Left ventricle myocardium superior (tissue), 1 donor: ENCODE data around the gene LEMD2. TPM values are rescaled to one million over a fixed set of nuclear protein-coding genes. Genes with fewer than 3 reads are reported as not detected.

ENCODE experiments used
- ATAC-seq: fragments of 200-7000 bp; cut with Tn5 transposase; one replicate; pipeline ENCODE4 v1.9.1; 2020; ENCODE audit warnings: mild to moderate bottlenecking, moderate library complexity
- DNase-seq: peaks from one replicate; pipeline ENCODE4 v3.0.0-alpha.2; 2020
- intact Hi-C: fragments of 100-400 bp; cut with micrococcal nuclease; formaldehyde crosslinking; loops from one replicate; pipeline ENCODE4 v1.11.0; 2022
- total RNA-seq: library from RNA; stranded (reverse); fragmentation: NEBNext Ultra II Directional; extraction: Animal tissue kit (Norgen Biotek cat#: 25700); gene quantifications from one replicate; pipeline ENCODE4 v1.2.1, GENCODE V29; 2021
- donor health status: DM: no; HTN: yes; CAD: no; lungs with severe emphysema.

LEMD2 gene
- total RNA-seq, 1 donor from 2014 or later, result 22.5 TPM

DNA sequence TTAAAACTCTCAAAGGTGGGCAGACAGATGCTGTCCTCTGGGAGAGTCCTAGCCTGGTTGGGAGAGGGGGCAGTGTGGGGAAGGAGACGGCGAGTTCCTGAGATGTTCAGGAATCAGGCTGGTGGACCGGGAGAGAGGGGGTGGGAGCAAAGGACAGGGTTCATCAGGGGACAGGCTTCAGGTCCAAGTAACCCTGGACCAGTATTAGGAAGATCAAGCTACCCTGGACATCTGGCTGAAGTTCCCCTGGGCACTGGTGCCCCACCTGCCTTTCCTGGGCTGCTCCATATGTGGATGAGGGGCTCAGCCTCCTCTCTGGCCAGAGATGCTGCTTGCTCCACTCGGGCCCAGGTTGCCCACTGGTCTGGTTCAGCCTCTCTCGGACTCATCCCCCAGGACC is 41.1 kb downstream of the LEMD2 start:
- DNase-seq (no peak), ATAC-seq (no peak)
- intact Hi-C loops, result no loop called here

- DNase-seq, result peak; percentile 87
- peak; percentile 87 for ATAC-seq
- intact Hi-C loops, result no loop called here
These were observed 42.3 kb downstream of the LEMD2 start, which contains the start of gene IP6K3 for GRCh38 chr6:33746651-33747100. Gene IP6K3 (minus strand): TSS chr6:33746905. CDS start chr6:33735476, 11,429 bp downstream.

- ATAC-seq (peak; percentile 81), DNase-seq (peak; percentile 89)
- intact Hi-C loops, result no loop called here
These were observed 42.8 kb downstream of the LEMD2 start for GRCh38 chr6:33746036-33746600.

DNA sequence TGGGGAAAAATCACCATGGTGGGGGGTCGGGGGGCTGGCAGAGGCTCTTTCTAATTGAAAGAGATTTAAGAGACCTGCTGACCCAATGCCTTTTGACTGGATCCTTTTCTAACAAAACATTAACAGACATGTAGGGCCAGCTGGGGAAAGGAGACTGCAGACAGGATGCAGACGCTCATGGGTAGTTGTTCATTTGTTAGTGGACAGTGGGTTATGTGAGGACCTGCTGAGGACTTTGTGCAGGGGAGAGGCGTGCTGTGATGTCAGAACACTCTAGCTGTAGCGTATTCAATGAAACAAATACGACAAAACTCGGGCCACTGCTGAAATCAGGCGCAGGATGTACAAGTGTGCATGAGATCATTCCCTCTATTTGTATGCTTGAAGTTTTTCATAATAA is 43.4 kb downstream of the LEMD2 start:
- intact Hi-C loops, result no loop called here
- no peak for ATAC-seq
- DNase-seq, result no peak

DNA sequence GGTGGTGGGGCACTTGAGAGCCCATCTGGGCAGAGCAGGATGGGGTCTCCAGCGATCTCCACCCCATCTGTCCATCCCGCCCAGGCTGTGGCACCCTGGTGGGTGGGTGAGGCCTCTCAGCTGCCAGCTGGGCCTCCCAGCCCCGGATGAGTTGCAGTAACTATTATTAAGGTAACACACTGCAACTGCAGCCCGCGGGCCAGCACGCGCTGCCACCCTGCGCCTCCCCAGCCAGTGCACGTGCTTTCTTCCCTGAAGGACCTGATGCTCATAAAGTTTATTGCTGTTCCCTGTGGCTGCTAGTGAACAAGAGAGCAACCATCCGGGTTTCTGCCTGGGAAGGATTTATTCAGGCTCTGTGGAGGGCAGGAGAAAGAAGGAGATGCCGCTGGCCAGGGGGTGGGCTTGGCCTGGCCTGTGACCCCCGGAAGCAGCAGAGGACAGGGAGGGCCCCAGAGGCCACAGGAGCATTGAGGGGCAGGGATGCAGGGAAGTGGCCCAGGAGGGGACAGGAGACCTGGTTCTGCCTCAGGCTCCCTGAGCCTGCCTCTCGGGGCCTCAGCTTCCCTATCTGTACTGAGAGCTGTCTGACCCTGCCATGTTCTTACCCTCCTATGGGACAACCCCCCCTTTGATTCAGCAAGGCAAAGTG is 43.9 kb downstream of the LEMD2 start:
- peak; percentile 21 for ATAC-seq

GRCh38 chr6:33744001-33744848 is 44.7 kb downstream of the LEMD2 start:
- peak; percentile 81 for DNase-seq
- peak; percentile 28 for ATAC-seq
- intact Hi-C loops, result no loop called here

More for the DNA sequence above, 43.9 kb downstream of the LEMD2 start:
- intact Hi-C loops, result no loop called here
- DNase-seq, result peak; percentile 59

GRCh38 chr6:33742837-33743236 is 46.1 kb downstream of the LEMD2 start:
- no peak for ATAC-seq
- intact Hi-C loops, result no loop called here

DNA sequence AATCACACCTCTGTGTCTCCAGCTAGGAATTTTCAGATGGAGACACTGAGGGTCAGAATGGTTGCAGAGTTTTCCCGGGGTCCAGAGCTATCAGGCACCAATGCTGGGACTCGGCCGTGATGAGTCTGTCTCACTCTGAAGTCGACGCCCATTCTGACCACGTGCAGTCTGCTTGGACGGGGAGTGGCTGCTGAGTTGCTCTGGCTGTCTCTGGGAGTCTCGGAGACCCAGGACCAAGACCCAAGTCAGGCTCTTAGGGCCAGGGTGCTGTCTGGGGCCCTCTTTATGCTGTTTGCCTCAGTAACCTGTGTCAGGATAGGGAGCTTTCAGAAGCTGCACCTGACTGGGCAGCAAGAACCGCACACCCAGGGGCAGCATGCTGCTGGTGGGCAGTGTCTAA is 46.8 kb downstream of the LEMD2 start:
- DNase-seq (no peak), ATAC-seq (no peak)
- intact Hi-C loops, result no loop called here

More at GRCh38 chr6:33742837-33743236, 46.1 kb downstream of the LEMD2 start:
- peak; percentile 53 for DNase-seq

DNA sequence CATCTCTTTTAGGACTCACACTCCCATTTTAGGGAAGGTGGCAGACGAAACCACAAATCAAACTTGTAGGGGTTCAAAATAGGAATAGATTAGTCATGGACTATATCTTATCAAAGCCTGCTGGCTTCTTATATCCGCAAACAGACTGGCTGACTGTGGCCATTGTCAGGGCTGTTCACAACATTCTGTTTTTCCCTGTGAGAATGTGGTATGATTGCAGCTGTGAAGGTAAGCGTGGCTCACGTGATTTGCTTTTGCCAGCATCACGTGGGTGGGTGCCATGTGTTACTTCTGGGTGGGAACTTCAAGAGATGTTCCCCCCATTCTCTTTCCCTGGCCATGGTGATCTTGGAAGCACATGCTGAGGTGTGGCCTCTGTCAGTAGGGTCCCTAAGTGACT is 48.1 kb downstream of the LEMD2 start:
- ATAC-seq (no peak), DNase-seq (no peak)
- intact Hi-C loops, result no loop called here

DNA sequence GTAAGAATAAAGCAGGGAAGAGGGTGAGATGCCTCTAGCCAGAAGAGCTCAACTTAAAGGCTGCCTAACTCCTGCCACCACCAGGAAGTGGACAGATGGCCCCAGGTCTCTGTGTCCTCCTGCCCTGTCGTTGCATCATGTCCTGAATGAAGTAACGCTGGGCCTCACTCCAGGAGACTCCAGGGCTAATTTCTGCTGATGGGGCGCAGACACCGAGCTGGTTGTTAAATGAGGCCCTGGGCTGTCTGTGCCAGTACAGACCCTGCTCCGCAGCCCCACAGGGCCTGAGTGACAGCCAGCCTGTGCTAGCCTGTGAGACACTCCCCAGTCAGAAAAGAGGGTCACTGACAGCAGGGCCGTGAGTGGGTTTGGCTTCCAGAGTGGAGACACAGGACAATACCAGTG is 48.7 kb downstream of the LEMD2 start:
- intact Hi-C loops, result no loop called here

GRCh38 chr6:33739571-33739970 is 49.4 kb downstream of the LEMD2 start:
- intact Hi-C loops, result no loop called here
- ATAC-seq, result no peak
- no peak for DNase-seq

More for the DNA sequence above, 48.7 kb downstream of the LEMD2 start:
- ATAC-seq (peak; percentile 31), DNase-seq (peak; percentile 55)

GRCh38 chr6:33738879-33739278 is 50.1 kb downstream of the LEMD2 start:
- intact Hi-C loops, result no loop called here
- DNase-seq (no peak), ATAC-seq (no peak)

DNA sequence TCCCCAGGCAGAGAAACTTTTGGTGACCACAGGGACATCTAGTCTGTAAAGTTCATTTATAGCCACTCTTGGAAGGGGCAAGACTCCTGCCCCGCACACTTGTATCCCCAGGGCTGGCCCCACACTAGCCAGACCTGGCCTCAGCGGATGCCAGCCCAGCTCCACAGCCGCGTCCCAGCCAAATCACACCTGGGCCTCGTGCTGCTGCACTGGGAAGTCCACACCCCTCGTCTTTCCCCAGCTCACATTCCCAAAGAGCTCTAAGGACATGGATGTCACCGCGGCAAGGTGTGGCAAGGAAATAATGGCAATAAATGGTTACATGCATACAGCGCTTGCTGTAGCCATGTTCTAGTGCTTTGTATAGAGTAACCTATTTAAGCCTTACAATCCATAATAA is 50.8 kb downstream of the LEMD2 start:
- DNase-seq, result peak; percentile 54
- peak; percentile 32 for ATAC-seq
- intact Hi-C loops, result no loop called here

DNA sequence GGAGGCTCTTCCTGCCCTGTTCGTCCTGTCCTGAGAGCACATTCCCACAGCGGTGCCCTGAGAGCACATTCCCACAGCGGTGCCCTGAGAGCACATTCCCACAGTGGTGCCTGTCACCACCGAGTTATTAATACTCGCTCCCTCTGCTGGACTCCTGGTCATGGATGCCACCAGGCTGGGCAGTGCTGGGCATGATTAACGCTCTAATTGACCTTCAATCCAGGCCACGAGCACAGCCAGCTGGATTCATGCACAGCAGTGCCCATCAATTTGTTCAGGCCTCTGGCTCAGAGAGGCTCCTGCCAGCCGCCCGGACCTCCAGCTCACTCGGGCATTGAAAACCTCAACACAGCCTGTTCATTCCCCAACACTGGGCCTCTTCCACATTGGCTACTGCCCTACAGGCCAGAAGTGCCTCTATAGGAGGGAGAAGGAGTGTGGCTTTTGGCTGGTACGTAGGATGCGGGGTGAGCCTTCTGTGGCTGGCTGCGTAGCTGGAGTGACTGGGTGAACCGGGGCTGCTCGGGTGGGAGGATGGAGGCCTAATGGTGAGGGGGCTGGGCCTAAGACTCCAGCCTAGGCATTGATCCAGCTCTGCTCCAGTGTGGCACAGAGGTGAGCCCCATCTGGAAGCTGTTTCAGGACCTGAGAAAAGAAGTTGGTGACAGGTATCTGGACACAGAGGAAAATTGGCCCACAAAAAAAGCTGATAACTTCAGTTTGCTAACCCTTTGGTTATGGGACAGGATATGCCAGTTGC is 51.5 kb downstream of the LEMD2 start:
- intact Hi-C loops, result no loop called here
- ATAC-seq, result peak; percentile 81
- peak; percentile 75 for DNase-seq

DNA sequence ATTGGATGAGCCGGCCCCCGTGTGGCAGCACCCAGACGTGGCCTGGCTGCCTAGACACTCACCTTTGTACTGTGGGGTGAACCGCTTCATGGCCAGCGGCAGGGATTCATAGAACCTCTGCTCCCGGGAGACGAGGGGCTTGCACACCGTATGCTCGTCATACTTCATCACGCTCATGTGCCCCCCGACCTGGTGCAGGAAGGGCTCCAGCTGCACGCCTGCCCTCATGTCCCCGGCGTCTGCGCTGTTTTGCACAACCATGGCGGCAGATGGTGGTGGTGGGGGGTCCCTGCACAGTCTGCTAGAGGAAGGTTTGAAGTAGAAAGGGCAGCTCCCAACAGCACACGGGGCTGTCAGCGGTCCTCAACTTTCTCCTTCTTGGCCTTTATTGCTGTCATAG is 53.7 kb downstream of the LEMD2 start:
- DNase-seq, result no peak
- intact Hi-C loops, result no loop called here
- ATAC-seq, result no peak

- intact Hi-C loops, result no loop called here
- ATAC-seq (no peak), DNase-seq (no peak)
These were observed 55.3 kb downstream of the LEMD2 start for GRCh38 chr6:33733709-33734007.

- ATAC-seq (no peak), DNase-seq (no peak)
- intact Hi-C loops, result no loop called here
These were observed 55.9 kb downstream of the LEMD2 start for GRCh38 chr6:33732817-33733708.

- ATAC-seq (no peak), DNase-seq (peak; percentile 32)
- intact Hi-C loops, result no loop called here
These were observed 56.5 kb downstream of the LEMD2 start for GRCh38 chr6:33732385-33732784.
